Measurements from ENCODE around the gene AGBL4.

GRCh38 chr1:48498096-48498791 lies 1525.5 kb downstream of the AGBL4 start:
- TF ChIP-seq POLR2A (IDR thresholded peaks at IDR 0.05), result no peak
- TF ChIP-seq, protein P1, sequence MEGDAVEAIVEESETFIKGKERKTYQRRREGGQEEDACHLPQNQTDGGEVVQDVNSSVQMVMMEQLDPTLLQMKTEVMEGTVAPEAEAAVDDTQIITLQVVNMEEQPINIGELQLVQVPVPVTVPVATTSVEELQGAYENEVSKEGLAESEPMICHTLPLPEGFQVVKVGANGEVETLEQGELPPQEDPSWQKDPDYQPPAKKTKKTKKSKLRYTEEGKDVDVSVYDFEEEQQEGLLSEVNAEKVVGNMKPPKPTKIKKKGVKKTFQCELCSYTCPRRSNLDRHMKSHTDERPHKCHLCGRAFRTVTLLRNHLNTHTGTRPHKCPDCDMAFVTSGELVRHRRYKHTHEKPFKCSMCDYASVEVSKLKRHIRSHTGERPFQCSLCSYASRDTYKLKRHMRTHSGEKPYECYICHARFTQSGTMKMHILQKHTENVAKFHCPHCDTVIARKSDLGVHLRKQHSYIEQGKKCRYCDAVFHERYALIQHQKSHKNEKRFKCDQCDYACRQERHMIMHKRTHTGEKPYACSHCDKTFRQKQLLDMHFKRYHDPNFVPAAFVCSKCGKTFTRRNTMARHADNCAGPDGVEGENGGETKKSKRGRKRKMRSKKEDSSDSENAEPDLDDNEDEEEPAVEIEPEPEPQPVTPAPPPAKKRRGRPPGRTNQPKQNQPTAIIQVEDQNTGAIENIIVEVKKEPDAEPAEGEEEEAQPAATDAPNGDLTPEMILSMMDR (IDR thresholded peaks at IDR 0.05 in 4 of 5, conservative IDR thresholded peaks at IDR 0.05 in 1 of 5), result peak; percentile 57 to 91 (median 77)
